H1 (cell line): ENCODE results near the gene IQCE. TPM values are rescaled to one million over a fixed set of nuclear protein-coding genes. Genes with fewer than 3 reads are reported as not detected.

Experiments used
- CTCF ChIA-PET: fragments of 300-600 bp; sonication (Branson Sonifier 250); formaldehyde crosslinking; loops from one replicate; lab custom pipeline; 2021; ENCODE audit not compliant: partially characterized antibody; lab: Charles Lee
- POLR2A ChIA-PET: fragments of 300-600 bp; sonication (Branson Sonifier 250); formaldehyde crosslinking; loops from one replicate; lab custom pipeline; 2021; ENCODE audit warnings: inconsistent platforms; ENCODE audit not compliant: partially characterized antibody; lab: Charles Lee
- DNase-seq, 2 experiments: peaks; one replicate each; pipeline versions ENCODE4 v3.0.0 to v3.0.0-alpha.2; 2010 to 2022; ENCODE audit warnings: low spot score in 2 of 2, low read depth in 1 of 2, mixed read lengths in 1 of 2
- FAIRE-seq: peaks from 2 replicates; lab custom pipeline; 2011; peaks lifted over from hg19 to GRCh38; lab: Jason Lieb, UNC
- H2AFZ ChIP-seq: 2 replicates; pipeline ENCODE4 v1.8.1; 2012; ENCODE audit warnings: low read length, inconsistent platforms
- H2AK5ac ChIP-seq: 2 replicates; pipeline ENCODE4 v1.6.1; 2013; ENCODE audit warnings: low read depth, low read length
- H2BK120ac ChIP-seq: replicated peaks from 2 replicates; pipeline ENCODE3; 2013; ENCODE audit warnings: low read depth, low read length, inconsistent platforms
- H2BK12ac ChIP-seq: 2 replicates; pipeline ENCODE4 v1.6.1; 2013; ENCODE audit warnings: low read depth, low read length
- H2BK15ac ChIP-seq: 2 replicates; pipeline ENCODE4 v1.6.1; 2013; ENCODE audit warnings: low read length
- H2BK20ac ChIP-seq: 2 replicates; pipeline ENCODE4 v1.6.1; 2013; ENCODE audit warnings: low read length
- H2BK5ac ChIP-seq: 2 replicates; pipeline ENCODE4 v1.6.1; 2013; ENCODE audit warnings: low read depth, low read length
- H3K14ac ChIP-seq: 2 replicates; pipeline ENCODE4 v1.6.1; 2013; ENCODE audit warnings: inconsistent platforms; ENCODE audit not compliant: insufficient read length
- H3K18ac ChIP-seq: 2 replicates; pipeline ENCODE4 v1.6.1; 2013; ENCODE audit warnings: low read length; ENCODE audit errors: extremely low read depth
- H3K23ac ChIP-seq: 2 replicates; pipeline ENCODE4 v1.6.1; 2013; ENCODE audit warnings: inconsistent platforms; ENCODE audit not compliant: insufficient read length
- H3K23me2 ChIP-seq: 2 replicates; pipeline ENCODE4 v1.6.1; 2013; ENCODE audit warnings: low read depth, low read length
- H3K27ac ChIP-seq: 2 replicates; pipeline ENCODE4 v1.6.1; 2011; ENCODE audit warnings: low read depth, low read length, inconsistent platforms
- H3K27me3 ChIP-seq, 4 experiments: replicated peaks in 1 of 4; 1 replicate in 1 of 4; 2 replicates in 3 of 4; pipeline versions ENCODE4 v1.6.1 to v1.8.1; 2011 to 2013; ENCODE audit warnings: low read length in 3 of 4, mild to moderate bottlenecking in 3 of 4, inconsistent platforms in 2 of 4, mixed read lengths in 2 of 4, moderate library complexity in 1 of 4; ENCODE audit not compliant: control insufficient read depth in 3 of 4, insufficient read depth in 3 of 4; ENCODE audit errors: extremely low read depth in 1 of 4
- H3K36me3 ChIP-seq, 4 experiments: 2 replicates each; pipeline versions ENCODE4 v1.6.1 to v1.8.1; 2011 to 2013; ENCODE audit warnings: mild to moderate bottlenecking in 4 of 4, low read length in 3 of 4, moderate library complexity in 2 of 4, control low read depth in 1 of 4, inconsistent platforms in 1 of 4; ENCODE audit not compliant: insufficient read depth in 4 of 4, control insufficient read depth in 2 of 4
- H3K4ac ChIP-seq: replicated peaks from 2 replicates; pipeline ENCODE3; 2013; ENCODE audit warnings: low read length, low read depth, mixed read lengths, inconsistent platforms; ENCODE audit not compliant: insufficient read length
- H3K4me1 ChIP-seq, 4 experiments: replicated peaks in 1 of 4; 1 replicate in 1 of 4; 2 replicates in 3 of 4; pipeline versions ENCODE4 v1.6.1 to v1.8.1; 2011 to 2013; ENCODE audit warnings: low read length in 3 of 4, inconsistent platforms in 2 of 4, mixed read lengths in 1 of 4; ENCODE audit not compliant: insufficient read depth in 4 of 4, control insufficient read depth in 3 of 4
- H3K4me2 ChIP-seq, 2 experiments: 2 replicates each; pipeline versions ENCODE4 v1.6.1 to v1.8.1; 2011 to 2013; ENCODE audit warnings: low read depth in 2 of 2, low read length in 2 of 2, control low read depth in 1 of 2, inconsistent platforms in 1 of 2, mild to moderate bottlenecking in 1 of 2; ENCODE audit not compliant: insufficient read depth in 1 of 2
- H3K4me3 ChIP-seq, 4 experiments: fragments of 200-600, 300-600 bp in 1 of 4; sonication (generic), shearing (Covaris generic), sonication (Bioruptor Twin) in 1 of 4; 2 replicates each; pipeline versions ENCODE4 v1.5.1 to v1.8.1; 2011 to 2016; ENCODE audit warnings: low read length in 4 of 4, low read depth in 3 of 4, control low read depth in 2 of 4, inconsistent platforms in 2 of 4, mild to moderate bottlenecking in 2 of 4, mixed read lengths in 1 of 4, moderate library complexity in 1 of 4; ENCODE audit not compliant: insufficient read depth in 2 of 4; ENCODE audit errors: extremely low read depth in 1 of 4
- H3K56ac ChIP-seq: replicated peaks from 2 replicates; pipeline ENCODE3; 2013; ENCODE audit warnings: low read depth, mild to moderate bottlenecking, mixed read lengths, low read length, inconsistent platforms; ENCODE audit not compliant: insufficient read length
- H3K79me1 ChIP-seq: 2 replicates; pipeline ENCODE4 v1.6.1; 2013; ENCODE audit warnings: low read depth, low read length, control low read depth
- H3K79me2 ChIP-seq, 2 experiments: 2 replicates each; pipeline versions ENCODE4 v1.6.1 to v1.8.1; 2012 to 2013; ENCODE audit warnings: low read length in 2 of 2, mild to moderate bottlenecking in 2 of 2, inconsistent platforms in 1 of 2; ENCODE audit not compliant: insufficient read depth in 2 of 2, control insufficient read depth in 1 of 2
- H3K9ac ChIP-seq, 4 experiments: replicated peaks in 1 of 4; 1 replicate in 1 of 4; 2 replicates in 3 of 4; pipeline versions ENCODE4 v1.6.1 to v1.8.1; 2011 to 2013; ENCODE audit warnings: low read depth in 3 of 4, low read length in 3 of 4, control low read depth in 2 of 4, mild to moderate bottlenecking in 2 of 4, moderate library complexity in 2 of 4, inconsistent platforms in 1 of 4; ENCODE audit errors: extremely low read depth in 1 of 4
- H3K9me3 ChIP-seq, 2 experiments: 2 replicates each; pipeline versions ENCODE4 v1.6.1 to v1.8.1; 2012 to 2013; ENCODE audit warnings: mild to moderate bottlenecking in 2 of 2, moderate library complexity in 2 of 2, control low read depth in 1 of 2, inconsistent platforms in 1 of 2, low read depth in 1 of 2, low read length in 1 of 2, mixed read lengths in 1 of 2; ENCODE audit not compliant: insufficient read depth in 2 of 2
- H4K20me1 ChIP-seq, 2 experiments: replicated peaks in 1 of 2; 2 replicates each; pipeline versions ENCODE3 to v1.8.1; 2011 to 2013; ENCODE audit warnings: inconsistent platforms in 2 of 2, low read length in 2 of 2, mild to moderate bottlenecking in 1 of 2; ENCODE audit not compliant: insufficient read depth in 2 of 2, control insufficient read depth in 1 of 2
- H4K5ac ChIP-seq: 2 replicates; pipeline ENCODE4 v1.6.1; 2013; ENCODE audit warnings: low read length, low read depth, mixed read lengths, inconsistent platforms; ENCODE audit not compliant: insufficient read length
- H4K8ac ChIP-seq: 2 replicates; pipeline ENCODE4 v1.8.0; 2013; ENCODE audit warnings: mild to moderate bottlenecking, moderate library complexity, low read length, inconsistent platforms; ENCODE audit not compliant: insufficient read depth; ENCODE audit errors: extremely low read depth
- H4K91ac ChIP-seq: replicated peaks from 2 replicates; pipeline ENCODE3; 2013; ENCODE audit warnings: low read length, mixed read lengths, inconsistent platforms; ENCODE audit not compliant: insufficient read length
- CHD1 ChIP-seq: IDR thresholded peaks from 2 replicates; pipeline ENCODE4 v1.6.1; 2012; ENCODE audit warnings: low read depth, low read length, improper control_type of control experiment
- CTBP2 ChIP-seq: IDR thresholded peaks from 2 replicates; pipeline ENCODE4 v1.7.0; 2011; ENCODE audit warnings: borderline replicate concordance, mild to moderate bottlenecking, moderate library complexity, mixed read lengths, low read length; ENCODE audit not compliant: insufficient read depth, insufficient read length
- EGR1 ChIP-seq: IDR thresholded peaks from 2 replicates; pipeline ENCODE4 v1.6.1; 2011; ENCODE audit warnings: low read depth, low read length, borderline replicate concordance
- EP300 ChIP-seq, 2 experiments: IDR thresholded peaks; 1 replicate in 1 of 2; 2 replicates in 1 of 2; pipeline ENCODE4 v1.6.1; 2011 to 2012; ENCODE audit warnings: low read depth in 2 of 2, low read length in 2 of 2, mild to moderate bottlenecking in 2 of 2, borderline replicate concordance in 1 of 2, inconsistent platforms in 1 of 2, moderate library complexity in 1 of 2
- GABPA ChIP-seq: IDR thresholded peaks from 2 replicates; pipeline ENCODE4 v1.6.1; 2011; ENCODE audit warnings: mild to moderate bottlenecking, low read length, moderate library complexity, borderline replicate concordance; ENCODE audit not compliant: insufficient read depth
- GTF2F1 ChIP-seq: IDR thresholded peaks from 2 replicates; pipeline ENCODE4 v1.6.1; 2012; ENCODE audit warnings: low read depth, low read length, improper control_type of control experiment, borderline replicate concordance
- KDM5A ChIP-seq: fragments of 200-600 bp; IDR thresholded peaks from 2 replicates; pipeline ENCODE4 v1.7.1; 2012; ENCODE audit warnings: mild to moderate bottlenecking, low read length, inconsistent platforms, mixed read lengths
- POLR2A ChIP-seq, 2 experiments: IDR thresholded peaks; 1 replicate in 1 of 2; 2 replicates in 1 of 2; pipeline ENCODE4 v1.6.1; 2011; ENCODE audit warnings: low read depth in 2 of 2, low read length in 2 of 2, mild to moderate bottlenecking in 2 of 2; ENCODE audit errors: control extremely low read depth in 1 of 2
- POLR2AphosphoS5 ChIP-seq: IDR thresholded peaks from 2 replicates; pipeline ENCODE4 v1.6.1; 2011; ENCODE audit warnings: low read depth, low read length
- POU5F1 ChIP-seq: IDR thresholded peaks from 2 replicates; pipeline ENCODE4 v1.6.1; 2011; ENCODE audit warnings: low read depth, mild to moderate bottlenecking, low read length, moderate library complexity
- RNF2 ChIP-seq: fragments of 200-900, 300-1000 bp; sonication (generic); IDR thresholded peaks from 2 replicates; pipeline ENCODE4 v1.7.1; 2016; ENCODE audit warnings: borderline replicate concordance, low read depth, mild to moderate bottlenecking, antibody characterized with exemption, low read length; ENCODE audit not compliant: poor library complexity, severe bottlenecking; ENCODE audit errors: missing control alignments
- WGBS, 2 experiments: shearing (Covaris generic) in 1 of 2; methylation state at CpG; one replicate each; pipeline versions ENCODE4 v1.1.6 to v1.1.7; 2013 to 2015; ENCODE audit warnings: low lambda C conversion rate in 2 of 2, mixed read lengths in 2 of 2, inconsistent platforms in 1 of 2, low coverage in 1 of 2, missing lambda C conversion rate in 1 of 2; ENCODE audit not compliant: insufficient replicate concordance in 2 of 2, insufficient coverage in 1 of 2, insufficient read length in 1 of 2; ENCODE audit errors: extremely low coverage in 1 of 2, missing lambda C conversion rate in 1 of 2; 5-methylcytosine and 5-hydroxymethylcytosine counted together
- polyA plus RNA-seq, 7 experiments: library from polyadenylated mRNA; depleted of rRNA in 3 of 7; stranded (reverse) in 5 of 7; unstranded in 2 of 7; fragments of >200 nt in 5 of 7; fragments of 200-250 nt in 2 of 7; gene quantifications; 1 replicate in 5 of 7; 2 replicates in 1 of 7; 4 replicates in 1 of 7; pipeline versions ENCODE4 v1.2.1 to v1.2.3, GENCODE V29; 2011 to 2013; ENCODE audit warnings: missing spikeins in 2 of 7, mixed read lengths in 2 of 7
- total RNA-seq: library from RNA; stranded (reverse); fragmentation: NEBNext Ultra II Directional; extraction: Animal tissue kit (Norgen Biotek cat#: 25700); gene quantifications from 2 replicates; pipeline ENCODE4 v1.2.1, GENCODE V29; 2021

Gene IQCE
- total and polyA plus RNA-seq, 2 of the 8 experiments (the other 6 are each of a cell fraction or from before 2014, with no cell fraction given): 2.2 to 4.9 TPM

GRCh38 chr7:2510909-2511768, 47.6 kb upstream of the IQCE start:
- no peak for FAIRE-seq
- no peak overlapping the region for H2BK12ac ChIP-seq
- H2BK20ac ChIP-seq: no peak overlapping the region
- TF ChIP-seq EGR1 (no peak), EP300 (IDR thresholded peaks at IDR 0.05; ENCODE audit: borderline replicate concordance in 1 of 2, low read depth in 2 of 2, low read length in 2 of 2) (no peak), GTF2F1 (no peak), CTBP2 (no peak), POLR2AphosphoS5 (no peak), POU5F1 (no peak), GABPA (no peak), CHD1 (no peak), RNF2 (no peak), POLR2A (IDR thresholded peaks at IDR 0.05; ENCODE audit: control extremely low read depth in 1 of 2, low read depth in 2 of 2, low read length in 2 of 2) (no peak), KDM5A (no peak)

More at GRCh38 chr7:2510909-2511768, 47.6 kb upstream of the IQCE start:
- H2AFZ ChIP-seq: no peak overlapping the region
- peak overlapping the region; percentile 68; the same call in 1 of the 2 replicates for H4K8ac ChIP-seq
- H3K4ac ChIP-seq: no peak overlapping the region
- H4K20me1 ChIP-seq: peaks cover 0 to 4% of the 10 kb centered on the region in 2 experiments
- ChIA-PET POLR2A (interaction anchor here (0.9 to 4.6 kb wide), 3 partner anchors 12 to 15 kb away, joined by 4 to 19 read pairs (median 7); no protein-coding TSS in a partner anchor), CTCF (interaction anchor here (0.7 to 1.9 kb wide), 9 partner anchors 8 to 199 kb away, joined by 3 to 5 read pairs (median 3); no protein-coding TSS in a partner anchor)
- no peak overlapping the region for H3K27ac ChIP-seq
- H2BK5ac ChIP-seq: no peak overlapping the region
- H3K4me3 ChIP-seq: no peak overlapping the region
- H4K5ac ChIP-seq: no peak overlapping the region
- no peak overlapping the region for H3K56ac ChIP-seq
- H3K23me2 ChIP-seq: peaks cover 12% of the 10 kb centered on the region; the same call in 1 of the 2 replicates
- no peaks in the 10 kb centered on the region; a peak in 1 of 7 replicates for H3K27me3 ChIP-seq
- H3K23ac ChIP-seq: no peak overlapping the region
- H3K79me2 ChIP-seq: no peaks in the 10 kb centered on the region
- no peaks in the 10 kb centered on the region for H3K9me3 ChIP-seq
- H3K79me1 ChIP-seq: no peaks in the 10 kb centered on the region
- H3K14ac ChIP-seq: no peak overlapping the region
- H2BK120ac ChIP-seq: no peak overlapping the region
- H2AK5ac ChIP-seq: no peak overlapping the region
- no peaks in the 10 kb centered on the region for H3K36me3 ChIP-seq
- H3K4me2 ChIP-seq: no peak overlapping the region
- DNase-seq: no peak
- H4K91ac ChIP-seq: no peak overlapping the region
- H3K9ac ChIP-seq: no peak overlapping the region
- H2BK15ac ChIP-seq: no peak overlapping the region
- peaks cover 0 to 11% (median 2%) of the 10 kb centered on the region in 4 experiments; a peak in 3 of 7 replicates for H3K4me1 ChIP-seq
- WGBS, 2 experiments: 85% methylated on average over 25 of the region's 27 CpGs; no CpG with 5 or more reads in 1 of the 2 experiments
- no peak overlapping the region; the same call in 1 of the 2 replicates for H3K18ac ChIP-seq
